Kidney epithelial cell (primary cell): Measurements from ENCODE around the gene CRB2. TPM values are rescaled to one million over a fixed set of nuclear protein-coding genes. Genes with fewer than 3 reads are reported as not detected.

Source experiments
- DNase-seq: peaks from one replicate; pipeline ENCODE4 v3.0.0-alpha.2; 2010; ENCODE audit warnings: low read depth
- H3K27me3 ChIP-seq: 2 replicates; pipeline ENCODE4 v1.6.0; 2011; ENCODE audit warnings: low read length; ENCODE audit not compliant: control insufficient read depth, insufficient read depth
- H3K36me3 ChIP-seq: 2 replicates; pipeline ENCODE4 v1.5.1; 2011; ENCODE audit warnings: low read length; ENCODE audit not compliant: control insufficient read depth, insufficient read depth
- H3K4me3 ChIP-seq: 2 replicates; pipeline ENCODE4 v1.5.1; 2011; ENCODE audit warnings: low read depth, mild to moderate bottlenecking, control low read depth, low read length
- CTCF ChIP-seq: IDR thresholded peaks from 2 replicates; pipeline ENCODE4 v1.5.1; 2011; ENCODE audit warnings: mild to moderate bottlenecking, moderate library complexity, low read length, control low read depth, inconsistent platforms; ENCODE audit not compliant: insufficient read depth, poor library complexity, severe bottlenecking
- total RNA-seq: library from RNA; depleted of rRNA; stranded (reverse); fragments of >200 nt; gene quantifications from 2 replicates; pipeline ENCODE4 v1.2.3, GENCODE V29; 2015

The CRB2 gene
- total RNA-seq, 1 donor from 2014 or later = 1.3 TPM

GRCh38 chr9:123418506-123418905 lies 62.5 kb downstream of the CRB2 start:
- Histone ChIP-seq H3K4me3 (no peak overlapping the region), H3K27me3 (no peaks in the 10 kb centered on the region), H3K36me3 (no peaks in the 10 kb centered on the region)
- no peak for TF ChIP-seq CTCF
- DNase-seq = no peak

GRCh38 chr9:123419091-123419490 lies 63.1 kb downstream of the CRB2 start:
- Histone ChIP-seq H3K27me3 (no peaks in the 10 kb centered on the region), H3K4me3 (no peak overlapping the region), H3K36me3 (no peaks in the 10 kb centered on the region)
- DNase-seq = no peak
- no peak for TF ChIP-seq CTCF

GRCh38 chr9:123419721-123420591 lies 64.0 kb downstream of the CRB2 start:
- no peak for TF ChIP-seq CTCF
- no peak for DNase-seq
- H3K4me3 ChIP-seq = no peak overlapping the region
- no peaks in the 10 kb centered on the region for H3K27me3 ChIP-seq
- no peaks in the 10 kb centered on the region for H3K36me3 ChIP-seq

GRCh38 chr9:123420592-123421111 lies 64.7 kb downstream of the CRB2 start:
- Histone ChIP-seq H3K4me3 (no peak overlapping the region), H3K27me3 (no peaks in the 10 kb centered on the region), H3K36me3 (no peaks in the 10 kb centered on the region)
- TF ChIP-seq CTCF = no peak
- DNase-seq = no peak

GRCh38 chr9:123421186-123421585 lies 65.2 kb downstream of the CRB2 start:
- DNase-seq = no peak
- Histone ChIP-seq H3K4me3 (no peak overlapping the region), H3K36me3 (no peaks in the 10 kb centered on the region), H3K27me3 (no peaks in the 10 kb centered on the region)
- no peak for TF ChIP-seq CTCF

- Histone ChIP-seq H3K27me3 (no peaks in the 10 kb centered on the region), H3K36me3 (no peaks in the 10 kb centered on the region), H3K4me3 (no peak overlapping the region)
- DNase-seq = no peak
- no peak for TF ChIP-seq CTCF
Observed at GRCh38 chr9:123421801-123422455, 65.9 kb downstream of the CRB2 start.
